HCT116 (cell line): ENCODE measurements around the gene TMEM53. TPM values are rescaled to one million over a fixed set of nuclear protein-coding genes. Genes with fewer than 3 reads are reported as not detected.

Source experiments
- ATAC-seq: fragments of 200-7000 bp; cut with Tn5 transposase; 2 replicates; pipeline ENCODE4 v1.9.1; 2020; ENCODE audit warnings: mild to moderate bottlenecking, moderate library complexity
- BruUV-seq: library from RNA; stranded (reverse); fragments of 400-500 nt; replicated peaks from 2 replicates; lab custom pipeline; 2021; lab: Mats Ljungman, UMichigan
- CTCF ChIA-PET: fragments of 300-600 bp; sonication (Branson Sonifier 250); formaldehyde crosslinking; loops from one replicate; lab custom pipeline; 2021; ENCODE audit warnings: antibody characterized with exemption; lab: Charles Lee
- POLR2A ChIA-PET: fragments of 300-600, 350-600 bp; sonication (Branson Sonifier 250); formaldehyde crosslinking; loops from one replicate; lab custom pipeline; 2021; ENCODE audit warnings: antibody characterized with exemption; lab: Charles Lee
- RAD21 ChIA-PET, 2 experiments: fragments of 300-600 bp; sonication (Branson Sonifier 250); formaldehyde crosslinking; loops; one replicate each; lab custom pipeline; 2023; ENCODE audit warnings: low total read pairs in 2 of 2; ENCODE audit not compliant: uncharacterized antibody in 2 of 2, unreplicated experiment in 2 of 2, low non-redundant PET in 1 of 2; lab: Charles Lee
- DNase-seq: peaks from one replicate; pipeline ENCODE4 v3.0.0-alpha.2; 2010; ENCODE audit warnings: low read depth, low spot score
- H2AFZ ChIP-seq: fragments of 200-600 bp; shearing (Covaris generic), sonication (generic); 2 replicates; pipeline ENCODE4 v1.6.1; 2017; ENCODE audit warnings: low read depth, mixed run types, mixed read lengths, antibody characterized with exemption, low read length; ENCODE audit not compliant: poor library complexity, severe bottlenecking
- H3K27ac ChIP-seq: 2 replicates; pipeline ENCODE4 v1.5.1; 2012; ENCODE audit warnings: low read depth, low read length
- H3K27me3 ChIP-seq: fragments of 200-600 bp; sonication (generic); 2 replicates; pipeline ENCODE4 v1.6.1; 2016; ENCODE audit warnings: mixed run types, low read length, mixed read lengths; ENCODE audit not compliant: insufficient read depth
- H3K36me3 ChIP-seq, 2 experiments: fragments of 200-500 bp in 1 of 2; fragments of 200-600 bp in 1 of 2; sonication (Bioruptor generic) in 1 of 2; sonication (generic) in 1 of 2; 2 replicates each; pipeline versions ENCODE4 v1.5.1 to v1.6.1; 2014 to 2016; ENCODE audit warnings: low read length in 2 of 2, inconsistent platforms in 1 of 2, mixed read lengths in 1 of 2, mixed run types in 1 of 2; ENCODE audit not compliant: insufficient read depth in 2 of 2, control insufficient read depth in 1 of 2
- H3K4me1 ChIP-seq, 2 experiments: fragments of 200-600 bp in 1 of 2; sonication (generic) in 1 of 2; 2 replicates each; pipeline versions ENCODE4 v1.5.1 to v1.6.1; 2012 to 2017; ENCODE audit warnings: low read length in 2 of 2, inconsistent platforms in 1 of 2, mild to moderate bottlenecking in 1 of 2, mixed read lengths in 1 of 2, mixed run types in 1 of 2, moderate library complexity in 1 of 2; ENCODE audit not compliant: insufficient read depth in 2 of 2, control insufficient read depth in 1 of 2
- H3K4me2 ChIP-seq: fragments of 200-600 bp; sonication (generic); 2 replicates; pipeline ENCODE4 v1.6.1; 2017; ENCODE audit warnings: mixed run types, low read length, mixed read lengths
- H3K4me3 ChIP-seq, 2 experiments: fragments of 200-600 bp in 1 of 2; sonication (generic) in 1 of 2; replicated peaks in 1 of 2; 2 replicates each; pipeline ENCODE4 v1.5.1; 2011 to 2016; ENCODE audit warnings: low read length in 2 of 2, control low read depth in 1 of 2, low read depth in 1 of 2, mild to moderate bottlenecking in 1 of 2, mixed read lengths in 1 of 2, mixed run types in 1 of 2
- H3K79me2 ChIP-seq: fragments of 200-600 bp; sonication (generic); 2 replicates; pipeline ENCODE4 v1.6.1; 2017; ENCODE audit warnings: mild to moderate bottlenecking, mixed run types, low read length, moderate library complexity, mixed read lengths; ENCODE audit not compliant: insufficient read depth
- H3K9ac ChIP-seq: fragments of 200-600 bp; sonication (generic); 2 replicates; pipeline ENCODE4 v1.6.1; 2016; ENCODE audit warnings: low read length, mixed read lengths
- H3K9me2 ChIP-seq: fragments of 200-600 bp; sonication (generic), shearing (Covaris generic); 2 replicates; pipeline ENCODE4 v1.6.1; 2017; ENCODE audit warnings: mixed run types, mild to moderate bottlenecking, moderate library complexity; ENCODE audit not compliant: insufficient read depth
- H3K9me3 ChIP-seq, 2 experiments: fragments of 200-500 bp in 1 of 2; fragments of 200-600 bp in 1 of 2; sonication (Bioruptor generic) in 1 of 2; sonication (generic) in 1 of 2; 2 replicates each; pipeline ENCODE4 v1.6.1; 2014 to 2017; ENCODE audit warnings: low read length in 2 of 2, mixed read lengths in 2 of 2, inconsistent platforms in 1 of 2, low read depth in 1 of 2, mild to moderate bottlenecking in 1 of 2, mixed run types in 1 of 2, moderate library complexity in 1 of 2; ENCODE audit not compliant: control insufficient read depth in 1 of 2, insufficient read depth in 1 of 2
- H4K20me1 ChIP-seq: fragments of 200-600 bp; sonication (generic), shearing (Covaris generic); 2 replicates; pipeline ENCODE4 v1.6.1; 2017; ENCODE audit warnings: mixed run types, mild to moderate bottlenecking, moderate library complexity; ENCODE audit not compliant: insufficient read depth
- CBX3 ChIP-seq: IDR thresholded peaks from 2 replicates; pipeline ENCODE4 v1.6.1; 2012; ENCODE audit warnings: low read depth
- CEBPB ChIP-seq: IDR thresholded peaks from 2 replicates; pipeline ENCODE4 v1.6.1; 2012; ENCODE audit warnings: low read depth
- ELF1 ChIP-seq: IDR thresholded peaks from 2 replicates; pipeline ENCODE4 v1.6.1; 2012; ENCODE audit warnings: low read depth, borderline replicate concordance
- EZH2 ChIP-seq: fragments of 200-600 bp; sonication (generic); IDR thresholded peaks from 2 replicates; pipeline ENCODE4 v1.6.1; 2017; ENCODE audit warnings: antibody characterized with exemption, mixed run types
- FOSL1 ChIP-seq: IDR thresholded peaks from 2 replicates; pipeline ENCODE4 v1.6.1; 2012; ENCODE audit warnings: low read depth
- MAX ChIP-seq: IDR thresholded peaks from 2 replicates; pipeline ENCODE4 v1.6.1; 2012
- POLR2A ChIP-seq: IDR thresholded peaks from 2 replicates; pipeline ENCODE4 v1.7.0; 2011; ENCODE audit warnings: borderline replicate concordance; ENCODE audit not compliant: insufficient read depth, insufficient read length; ENCODE audit errors: extremely low read depth
- POLR2AphosphoS5 ChIP-seq: IDR thresholded peaks from 2 replicates; pipeline ENCODE4 v1.6.1; 2011; ENCODE audit warnings: mild to moderate bottlenecking, low read depth, low read length, moderate library complexity
- RAD21 ChIP-seq: IDR thresholded peaks from 2 replicates; pipeline ENCODE4 v1.6.1; 2012; ENCODE audit warnings: low read depth, mild to moderate bottlenecking
- SIN3A ChIP-seq: IDR thresholded peaks from 2 replicates; pipeline ENCODE4 v1.6.1; 2012; ENCODE audit warnings: low read depth
- SP1 ChIP-seq: IDR thresholded peaks from 2 replicates; pipeline ENCODE4 v1.6.1; 2012; ENCODE audit warnings: low read depth
- SRF ChIP-seq: IDR thresholded peaks from 2 replicates; pipeline ENCODE4 v1.6.1; 2012; ENCODE audit warnings: low read depth
- YY1 ChIP-seq: IDR thresholded peaks from 2 replicates; pipeline ENCODE4 v1.6.1; 2011; ENCODE audit warnings: low read length, low read depth, moderate library complexity, mild to moderate bottlenecking; ENCODE audit not compliant: insufficient replicate concordance; ENCODE audit errors: extremely low read depth
- ZFX ChIP-seq: fragments of 450-650 bp; IDR thresholded peaks from 2 replicates; pipeline ENCODE4 v1.6.1; 2017
- intact Hi-C: fragments of 100-400 bp; cut with micrococcal nuclease; formaldehyde crosslinking; loops from 2 replicates; pipeline ENCODE4 v1.10.0; 2022
- total RNA-seq: library from RNA; stranded (reverse); gene quantifications from one replicate; pipeline ENCODE4 v1.2.1, GENCODE V29; 2021; ENCODE audit not compliant: unreplicated experiment
- TF ChIP-seq, protein P1 (sequence below), 3 experiments: fragments of 200-600 bp in 1 of 3; sonication (generic) in 1 of 3; IDR thresholded peaks in 2 of 3; conservative IDR thresholded peaks in 1 of 3; 2 replicates each; pipeline ENCODE4 v1.5.1; 2012 to 2017; ENCODE audit warnings: low read depth in 2 of 3, low read length in 2 of 3, antibody characterized with exemption in 1 of 3, borderline replicate concordance in 1 of 3, control low read depth in 1 of 3, mild to moderate bottlenecking in 1 of 3, mixed read lengths in 1 of 3, mixed run types in 1 of 3, moderate library complexity in 1 of 3; ENCODE audit not compliant: insufficient read depth in 1 of 3

TMEM53 gene
- total RNA-seq, 1 experiment from 2014 or later, result 10.8 TPM

DNA sequence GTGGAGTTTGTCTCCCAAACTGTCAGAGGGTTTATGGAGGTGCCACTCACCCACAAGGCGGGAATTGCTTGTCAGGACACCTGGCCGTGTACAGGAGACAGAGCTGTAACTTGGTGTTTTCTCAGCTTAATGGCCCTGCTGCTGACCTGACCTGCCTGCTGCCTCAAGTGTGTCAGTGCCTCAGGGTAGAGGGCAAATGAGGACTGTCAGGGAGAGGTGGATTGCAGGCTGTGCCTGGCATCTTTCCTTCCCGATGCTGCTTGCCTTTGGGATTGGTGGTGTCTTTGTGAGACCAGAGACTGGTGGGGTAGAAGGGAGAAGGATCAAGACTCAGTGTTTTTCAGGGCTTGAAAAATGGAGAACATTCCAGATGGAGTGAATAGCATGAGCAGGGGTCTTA lies 31.4 kb downstream of the TMEM53 start:
- ChIA-PET CTCF (interaction anchor here (1.2 to 2.7 kb wide), 2 partner anchors 10 kb away, joined by 3 to 10 read pairs; no protein-coding TSS in a partner anchor), RAD21 (no interaction called here), POLR2A (no interaction called here)
- Histone ChIP-seq H3K4me3 (no peak overlapping the region), H3K9ac (no peak overlapping the region), H4K20me1 (no peaks in the 10 kb centered on the region), H3K27me3 (no peaks in the 10 kb centered on the region), H3K79me2 (no peaks in the 10 kb centered on the region), H3K4me2 (no peak overlapping the region), H2AFZ (no peak overlapping the region), H3K27ac (no peak overlapping the region), H3K36me3 (peaks cover 17 to 35% of the 10 kb centered on the region in 2 experiments; a peak in 3 of 4 replicates), H3K4me1 (no peaks in the 10 kb centered on the region), H3K9me3 (no peaks in the 10 kb centered on the region)
- intact Hi-C loops, result no loop called here
- no peak for ATAC-seq
- DNase-seq, result no peak
- BruUV-seq, result no TSS peak
- TF ChIP-seq SIN3A (no peak), POLR2A (no peak), SP1 (no peak), FOSL1 (no peak), CBX3 (no peak), POLR2AphosphoS5 (no peak), CEBPB (no peak)
- TF ChIP-seq, all 23 proteins: peak for 0
- H3K9me2 ChIP-seq, result no peaks in the 10 kb centered on the region

GRCh38 chr1:44642255-44642654 lies 32.0 kb downstream of the TMEM53 start:
- no peak overlapping the region for H3K9ac ChIP-seq
- no peak overlapping the region for H3K27ac ChIP-seq
- H3K4me3 ChIP-seq, result no peak overlapping the region
- H2AFZ ChIP-seq, result no peak overlapping the region
- RAD21 ChIA-PET, result no interaction called here
- H3K9me3 ChIP-seq, result no peaks in the 10 kb centered on the region
- H4K20me1 ChIP-seq, result no peaks in the 10 kb centered on the region
- intact Hi-C loops, result no loop called here
- TF ChIP-seq YY1 (no peak), ELF1 (no peak), ZFX (no peak), CEBPB (no peak), SRF (no peak), MAX (no peak), EZH2 (no peak), RAD21 (no peak), FOSL1 (no peak)
- TF ChIP-seq, protein P1, sequence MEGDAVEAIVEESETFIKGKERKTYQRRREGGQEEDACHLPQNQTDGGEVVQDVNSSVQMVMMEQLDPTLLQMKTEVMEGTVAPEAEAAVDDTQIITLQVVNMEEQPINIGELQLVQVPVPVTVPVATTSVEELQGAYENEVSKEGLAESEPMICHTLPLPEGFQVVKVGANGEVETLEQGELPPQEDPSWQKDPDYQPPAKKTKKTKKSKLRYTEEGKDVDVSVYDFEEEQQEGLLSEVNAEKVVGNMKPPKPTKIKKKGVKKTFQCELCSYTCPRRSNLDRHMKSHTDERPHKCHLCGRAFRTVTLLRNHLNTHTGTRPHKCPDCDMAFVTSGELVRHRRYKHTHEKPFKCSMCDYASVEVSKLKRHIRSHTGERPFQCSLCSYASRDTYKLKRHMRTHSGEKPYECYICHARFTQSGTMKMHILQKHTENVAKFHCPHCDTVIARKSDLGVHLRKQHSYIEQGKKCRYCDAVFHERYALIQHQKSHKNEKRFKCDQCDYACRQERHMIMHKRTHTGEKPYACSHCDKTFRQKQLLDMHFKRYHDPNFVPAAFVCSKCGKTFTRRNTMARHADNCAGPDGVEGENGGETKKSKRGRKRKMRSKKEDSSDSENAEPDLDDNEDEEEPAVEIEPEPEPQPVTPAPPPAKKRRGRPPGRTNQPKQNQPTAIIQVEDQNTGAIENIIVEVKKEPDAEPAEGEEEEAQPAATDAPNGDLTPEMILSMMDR (IDR thresholded peaks at IDR 0.05 in 2 of 3, conservative IDR thresholded peaks at IDR 0.05 in 1 of 3; ENCODE audit: borderline replicate concordance in 1 of 3, insufficient read depth in 1 of 3, low read depth in 2 of 3, low read length in 2 of 3), result no peak
- H3K4me1 ChIP-seq, result no peaks in the 10 kb centered on the region
- no peaks in the 10 kb centered on the region for H3K9me2 ChIP-seq
- H3K4me2 ChIP-seq, result no peak overlapping the region
- POLR2A ChIA-PET, result interaction anchor here (0.8 kb wide), 1 partner anchor 570 kb away, joined by 3 read pairs; no protein-coding TSS in a partner anchor
- H3K79me2 ChIP-seq, result no peaks in the 10 kb centered on the region
- H3K27me3 ChIP-seq, result no peaks in the 10 kb centered on the region
- H3K36me3 ChIP-seq, result peaks cover 16 to 42% of the 10 kb centered on the region in 2 experiments; a peak in 3 of 4 replicates
- DNase-seq (no peak), ATAC-seq (no peak)
- CTCF ChIA-PET, result interaction anchor here (2.7 kb wide), 1 partner anchor 11 kb away, joined by 10 read pairs; no protein-coding TSS in a partner anchor
- BruUV-seq, result no TSS peak
